Measurements from ENCODE around the gene SYS1. TPM values are rescaled to one million over a fixed set of nuclear protein-coding genes. Genes with fewer than 3 reads are reported as not detected.

Gene SYS1
- total RNA-seq, 1 experiment from 2014 or later = 20.5 TPM

DNA sequence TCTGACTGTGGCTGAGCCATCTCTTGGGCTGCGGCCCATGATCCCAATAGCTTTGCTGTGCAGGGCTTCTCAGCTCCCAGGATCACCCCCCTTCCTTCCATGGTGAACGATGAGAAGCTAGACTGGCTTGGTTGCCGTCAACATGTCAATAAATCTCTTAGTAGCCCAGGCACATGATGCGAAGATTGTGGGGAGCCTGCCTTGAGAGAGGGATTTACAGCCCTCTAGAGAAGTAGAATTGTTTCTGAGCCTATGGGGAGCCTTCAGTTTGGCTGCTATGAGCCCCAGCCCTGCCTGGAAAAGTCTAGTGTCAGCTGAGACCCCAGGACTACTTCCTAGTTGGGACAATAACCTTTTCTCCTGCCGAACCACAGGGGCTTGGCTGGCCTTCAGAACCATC lies 49.7 kb downstream of the SYS1 start:
- ATAC-seq = no peak
- TF ChIP-seq, protein P1, sequence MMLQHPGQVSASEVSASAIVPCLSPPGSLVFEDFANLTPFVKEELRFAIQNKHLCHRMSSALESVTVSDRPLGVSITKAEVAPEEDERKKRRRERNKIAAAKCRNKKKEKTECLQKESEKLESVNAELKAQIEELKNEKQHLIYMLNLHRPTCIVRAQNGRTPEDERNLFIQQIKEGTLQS (IDR thresholded peaks at IDR 0.05) = no peak
- TF ChIP-seq SP1 (IDR thresholded peaks at IDR 0.05; ENCODE audit: low read depth) (no peak), POLR2AphosphoS5 (IDR thresholded peaks at IDR 0.05; ENCODE audit: low read depth, low read length) (no peak), YY1 (IDR thresholded peaks at IDR 0.05; ENCODE audit: extremely low read depth, insufficient replicate concordance, low read depth, low read length) (no peak), ZFX (IDR thresholded peaks at IDR 0.05) (no peak), ELF1 (IDR thresholded peaks at IDR 0.05; ENCODE audit: borderline replicate concordance, low read depth) (no peak), EZH2 (IDR thresholded peaks at IDR 0.05) (no peak), ZNF274 (IDR thresholded peaks at IDR 0.05; ENCODE audit: low read depth, low read length) (no peak), RAD21 (IDR thresholded peaks at IDR 0.05; ENCODE audit: low read depth) (no peak), TCF7L2 (IDR thresholded peaks at IDR 0.05; ENCODE audit: borderline replicate concordance, extremely low read depth, insufficient read depth, insufficient read length) (no peak), CEBPB (IDR thresholded peaks at IDR 0.05; ENCODE audit: low read depth) (no peak), FOSL1 (IDR thresholded peaks at IDR 0.05; ENCODE audit: low read depth) (no peak), CBX3 (IDR thresholded peaks at IDR 0.05; ENCODE audit: low read depth) (no peak), JUND (IDR thresholded peaks at IDR 0.05) (no peak), EGR1 (IDR thresholded peaks at IDR 0.05; ENCODE audit: low read depth) (no peak), POLR2A (IDR thresholded peaks at IDR 0.05; ENCODE audit: borderline replicate concordance, extremely low read depth, insufficient read depth, insufficient read length) (no peak)
- TF ChIP-seq, protein P2, sequence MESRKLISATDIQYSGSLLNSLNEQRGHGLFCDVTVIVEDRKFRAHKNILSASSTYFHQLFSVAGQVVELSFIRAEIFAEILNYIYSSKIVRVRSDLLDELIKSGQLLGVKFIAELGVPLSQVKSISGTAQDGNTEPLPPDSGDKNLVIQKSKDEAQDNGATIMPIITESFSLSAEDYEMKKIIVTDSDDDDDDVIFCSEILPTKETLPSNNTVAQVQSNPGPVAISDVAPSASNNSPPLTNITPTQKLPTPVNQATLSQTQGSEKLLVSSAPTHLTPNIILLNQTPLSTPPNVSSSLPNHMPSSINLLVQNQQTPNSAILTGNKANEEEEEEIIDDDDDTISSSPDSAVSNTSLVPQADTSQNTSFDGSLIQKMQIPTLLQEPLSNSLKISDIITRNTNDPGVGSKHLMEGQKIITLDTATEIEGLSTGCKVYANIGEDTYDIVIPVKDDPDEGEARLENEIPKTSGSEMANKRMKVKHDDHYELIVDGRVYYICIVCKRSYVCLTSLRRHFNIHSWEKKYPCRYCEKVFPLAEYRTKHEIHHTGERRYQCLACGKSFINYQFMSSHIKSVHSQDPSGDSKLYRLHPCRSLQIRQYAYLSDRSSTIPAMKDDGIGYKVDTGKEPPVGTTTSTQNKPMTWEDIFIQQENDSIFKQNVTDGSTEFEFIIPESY (IDR thresholded peaks at IDR 0.05; ENCODE audit: extremely low read depth, insufficient replicate concordance, low read length) = no peak
- TF ChIP-seq, protein P3, sequence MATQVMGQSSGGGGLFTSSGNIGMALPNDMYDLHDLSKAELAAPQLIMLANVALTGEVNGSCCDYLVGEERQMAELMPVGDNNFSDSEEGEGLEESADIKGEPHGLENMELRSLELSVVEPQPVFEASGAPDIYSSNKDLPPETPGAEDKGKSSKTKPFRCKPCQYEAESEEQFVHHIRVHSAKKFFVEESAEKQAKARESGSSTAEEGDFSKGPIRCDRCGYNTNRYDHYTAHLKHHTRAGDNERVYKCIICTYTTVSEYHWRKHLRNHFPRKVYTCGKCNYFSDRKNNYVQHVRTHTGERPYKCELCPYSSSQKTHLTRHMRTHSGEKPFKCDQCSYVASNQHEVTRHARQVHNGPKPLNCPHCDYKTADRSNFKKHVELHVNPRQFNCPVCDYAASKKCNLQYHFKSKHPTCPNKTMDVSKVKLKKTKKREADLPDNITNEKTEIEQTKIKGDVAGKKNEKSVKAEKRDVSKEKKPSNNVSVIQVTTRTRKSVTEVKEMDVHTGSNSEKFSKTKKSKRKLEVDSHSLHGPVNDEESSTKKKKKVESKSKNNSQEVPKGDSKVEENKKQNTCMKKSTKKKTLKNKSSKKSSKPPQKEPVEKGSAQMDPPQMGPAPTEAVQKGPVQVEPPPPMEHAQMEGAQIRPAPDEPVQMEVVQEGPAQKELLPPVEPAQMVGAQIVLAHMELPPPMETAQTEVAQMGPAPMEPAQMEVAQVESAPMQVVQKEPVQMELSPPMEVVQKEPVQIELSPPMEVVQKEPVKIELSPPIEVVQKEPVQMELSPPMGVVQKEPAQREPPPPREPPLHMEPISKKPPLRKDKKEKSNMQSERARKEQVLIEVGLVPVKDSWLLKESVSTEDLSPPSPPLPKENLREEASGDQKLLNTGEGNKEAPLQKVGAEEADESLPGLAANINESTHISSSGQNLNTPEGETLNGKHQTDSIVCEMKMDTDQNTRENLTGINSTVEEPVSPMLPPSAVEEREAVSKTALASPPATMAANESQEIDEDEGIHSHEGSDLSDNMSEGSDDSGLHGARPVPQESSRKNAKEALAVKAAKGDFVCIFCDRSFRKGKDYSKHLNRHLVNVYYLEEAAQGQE (IDR thresholded peaks at IDR 0.05; ENCODE audit: low read depth) = no peak
- TF ChIP-seq, protein P4, sequence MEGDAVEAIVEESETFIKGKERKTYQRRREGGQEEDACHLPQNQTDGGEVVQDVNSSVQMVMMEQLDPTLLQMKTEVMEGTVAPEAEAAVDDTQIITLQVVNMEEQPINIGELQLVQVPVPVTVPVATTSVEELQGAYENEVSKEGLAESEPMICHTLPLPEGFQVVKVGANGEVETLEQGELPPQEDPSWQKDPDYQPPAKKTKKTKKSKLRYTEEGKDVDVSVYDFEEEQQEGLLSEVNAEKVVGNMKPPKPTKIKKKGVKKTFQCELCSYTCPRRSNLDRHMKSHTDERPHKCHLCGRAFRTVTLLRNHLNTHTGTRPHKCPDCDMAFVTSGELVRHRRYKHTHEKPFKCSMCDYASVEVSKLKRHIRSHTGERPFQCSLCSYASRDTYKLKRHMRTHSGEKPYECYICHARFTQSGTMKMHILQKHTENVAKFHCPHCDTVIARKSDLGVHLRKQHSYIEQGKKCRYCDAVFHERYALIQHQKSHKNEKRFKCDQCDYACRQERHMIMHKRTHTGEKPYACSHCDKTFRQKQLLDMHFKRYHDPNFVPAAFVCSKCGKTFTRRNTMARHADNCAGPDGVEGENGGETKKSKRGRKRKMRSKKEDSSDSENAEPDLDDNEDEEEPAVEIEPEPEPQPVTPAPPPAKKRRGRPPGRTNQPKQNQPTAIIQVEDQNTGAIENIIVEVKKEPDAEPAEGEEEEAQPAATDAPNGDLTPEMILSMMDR (IDR thresholded peaks at IDR 0.05 in 2 of 3, conservative IDR thresholded peaks at IDR 0.05 in 1 of 3; ENCODE audit: borderline replicate concordance in 1 of 3, insufficient read depth in 1 of 3, low read depth in 2 of 3, low read length in 2 of 3) = no peak
- ChIA-PET CTCF (interaction anchor here (1.2 kb wide), 1 partner anchor 24 kb away, joined by 3 read pairs; no protein-coding TSS in a partner anchor), RAD21 (ENCODE audit: low non-redundant PET in 1 of 2, low total read pairs in 2 of 2, uncharacterized antibody in 2 of 2, unreplicated experiment in 2 of 2) (no interaction called here), POLR2A (no interaction called here)
- Histone ChIP-seq H3K9me3 (ENCODE audit: control insufficient read depth in 1 of 2, insufficient read depth in 1 of 2, low read depth in 1 of 2, low read length in 2 of 2) (no peaks in the 10 kb centered on the region), H2AFZ (ENCODE audit: low read depth, low read length, poor library complexity, severe bottlenecking) (no peak overlapping the region), H3K36me3 (ENCODE audit: control insufficient read depth in 1 of 2, insufficient read depth in 2 of 2, low read length in 2 of 2) (peaks cover 8 to 11% of the 10 kb centered on the region in 2 experiments; a peak in 3 of 4 replicates), H3K27me3 (ENCODE audit: insufficient read depth, low read length) (no peaks in the 10 kb centered on the region), H3K4me2 (ENCODE audit: low read length) (no peak overlapping the region), H3K9me2 (ENCODE audit: insufficient read depth) (no peaks in the 10 kb centered on the region), H3K4me1 (ENCODE audit: control insufficient read depth in 1 of 2, insufficient read depth in 2 of 2, low read length in 2 of 2) (peaks cover 4 to 18% of the 10 kb centered on the region in 2 experiments; a peak in 3 of 4 replicates), H4K20me1 (ENCODE audit: insufficient read depth) (no peaks in the 10 kb centered on the region), H3K79me2 (ENCODE audit: insufficient read depth, low read length) (peaks cover 22% of the 10 kb centered on the region), H3K27ac (ENCODE audit: low read depth, low read length) (no peak overlapping the region), H3K9ac (ENCODE audit: low read length) (no peak overlapping the region), H3K4me3 (replicated peaks in 1 of 2; ENCODE audit: low read depth in 1 of 2, low read length in 2 of 2) (no peak overlapping the region)
- no peak for DNase-seq (ENCODE audit: low read depth, low spot score)
- no TSS peak for BruUV-seq (replicated peaks)
- intact Hi-C loops (cut with micrococcal nuclease) = no loop called here
